Heart left ventricle (tissue), 16 donors: ENCODE results near the gene SPATA3. TPM values are rescaled to one million over a fixed set of nuclear protein-coding genes. Genes with fewer than 3 reads are reported as not detected.

ENCODE experiments used
- ATAC-seq, 4 donors: fragments of 200-7000 bp; cut with Tn5 transposase; one replicate each; pipeline ENCODE4 v1.9.1; 2020 to 2022; ENCODE audit warnings: moderate library complexity in 4 of 4, mild to moderate bottlenecking in 3 of 4, moderate number of reproducible peaks in 1 of 4
- DNase-seq, 5 donors: peaks; one replicate each; pipeline ENCODE4 v3.0.0-alpha.2; 2020
- H3K27ac ChIP-seq, 12 donors: fragments of 200-600 bp; sonication (generic) in 4 of 12; one replicate each; pipeline versions ENCODE4 v1.5.0 to v1.8.0; 2016 to 2022; ENCODE audit warnings: mild to moderate bottlenecking in 2 of 12
- H3K27me3 ChIP-seq, 9 donors: fragments of 200-600 bp; sonication (generic) in 2 of 9; one replicate each; pipeline versions ENCODE4 v1.5.1 to v1.8.0; 2016 to 2022; ENCODE audit warnings: mild to moderate bottlenecking in 3 of 9
- H3K36me3 ChIP-seq, 9 donors: fragments of 200-600 bp; sonication (generic) in 2 of 9; one replicate each; pipeline versions ENCODE4 v1.5.0 to v1.8.0; 2018 to 2022; ENCODE audit warnings: mild to moderate bottlenecking in 2 of 9
- H3K4me1 ChIP-seq, 12 donors: fragments of 200-600 bp; sonication (generic) in 4 of 12; one replicate each; pipeline versions ENCODE4 v1.5.0 to v1.8.0; 2016 to 2022; ENCODE audit warnings: mild to moderate bottlenecking in 3 of 12
- H3K4me3 ChIP-seq, 12 donors: fragments of 200-600 bp; sonication (generic) in 4 of 12; one replicate each; pipeline versions ENCODE4 v1.5.0 to v1.8.0; 2017 to 2022; ENCODE audit warnings: mild to moderate bottlenecking in 9 of 12, moderate library complexity in 4 of 12
- H3K9me3 ChIP-seq, 12 donors: fragments of 200-600 bp; sonication (generic) in 4 of 12; one replicate each; pipeline versions ENCODE4 v1.5.0 to v1.8.0; 2016 to 2022; ENCODE audit warnings: mild to moderate bottlenecking in 1 of 12
- CTCF ChIP-seq, 12 donors: fragments of 200-600 bp; sonication (generic) in 4 of 12; IDR thresholded peaks; one replicate each; pipeline versions ENCODE4 v1.5.0 to v1.8.0; 2018 to 2022; ENCODE audit warnings: antibody characterized with exemption in 12 of 12, mild to moderate bottlenecking in 5 of 12
- POLR2A ChIP-seq, 2 donors: fragments of 450-650 bp; IDR thresholded peaks; one replicate each; pipeline ENCODE4 v1.6.1; 2017; ENCODE audit warnings: antibody characterized with exemption in 2 of 2, mild to moderate bottlenecking in 2 of 2, moderate library complexity in 2 of 2
- WGBS, 4 donors: extraction: QIAGEN DNeasy Blood & Tissue Kit in 2 of 4; methylation state at CpG; one replicate each; pipeline versions ENCODE4 v1.1.5 to v1.1.7; 2013 to 2018; 5-methylcytosine and 5-hydroxymethylcytosine counted together
- intact Hi-C, 10 donors: fragments of 100-400 bp; cut with DNase I; formaldehyde crosslinking; loops; one replicate each; pipeline versions ENCODE4 v1.11.1 to v1.14.2; 2022
- polyA plus RNA-seq, 2 donors: library from polyadenylated mRNA; stranded (reverse); fragments of 200-250 nt; gene quantifications; one replicate each; pipeline ENCODE4 v1.2.3, GENCODE V29; 2013
- total RNA-seq, 9 donors: library from RNA; depleted of rRNA in 2 of 9; stranded (reverse); fragments of >200 nt in 2 of 9; fragmentation: NEBNext Ultra II Directional in 3 of 9; extraction: Animal tissue kit (Norgen Biotek cat#: 25700) in 3 of 9; gene quantifications; one replicate each; pipeline versions ENCODE4 v1.1.0 to v1.2.4, GENCODE V29; 2016 to 2023
- donor health status: ischemic (EF 13 %, LVEDD 7.1; RV severe dilation, severe dysfunction).
- donor health status: healthy with polysubstance abuse.
- donor health status: DM: no; HTN: yes; CAD: no.
- donor health status: DM: no; HTN: no; CAD: no.
- donor health status: ischemic (EF 25% LVEDD 6.9; RV normal size, moderate dysfunction).
- donor health status: ischemic (EF 25% LVEDD 5.7; RV mildly dilated, moderate dysfunction).
- donor health status: healthy.
- donor health status: DM: yes; HTN: yes; CAD: no.
- donor health status: ischemic (EF 35%, LVEDD 5.7; RV mildly dilated, moderate dysfunction).
- donor health status: nonischemic (EF 11% LVEDD 7.7; RV severe dilation, severe dysfunction).
- donor health status: DM: yes; HTN: yes; CAD: no.
- donor health status: PGD.
- donor health status: ischemic (EF 29% LVEDD 5.4; RV normal size, mild dysfunction).
- donor health status: nonischemic (EF 23%, LVEDD 6.1; RV moderate dilation, normal function).

The SPATA3 gene
- total and polyA plus RNA-seq, 11 donors: not detected

DNA sequence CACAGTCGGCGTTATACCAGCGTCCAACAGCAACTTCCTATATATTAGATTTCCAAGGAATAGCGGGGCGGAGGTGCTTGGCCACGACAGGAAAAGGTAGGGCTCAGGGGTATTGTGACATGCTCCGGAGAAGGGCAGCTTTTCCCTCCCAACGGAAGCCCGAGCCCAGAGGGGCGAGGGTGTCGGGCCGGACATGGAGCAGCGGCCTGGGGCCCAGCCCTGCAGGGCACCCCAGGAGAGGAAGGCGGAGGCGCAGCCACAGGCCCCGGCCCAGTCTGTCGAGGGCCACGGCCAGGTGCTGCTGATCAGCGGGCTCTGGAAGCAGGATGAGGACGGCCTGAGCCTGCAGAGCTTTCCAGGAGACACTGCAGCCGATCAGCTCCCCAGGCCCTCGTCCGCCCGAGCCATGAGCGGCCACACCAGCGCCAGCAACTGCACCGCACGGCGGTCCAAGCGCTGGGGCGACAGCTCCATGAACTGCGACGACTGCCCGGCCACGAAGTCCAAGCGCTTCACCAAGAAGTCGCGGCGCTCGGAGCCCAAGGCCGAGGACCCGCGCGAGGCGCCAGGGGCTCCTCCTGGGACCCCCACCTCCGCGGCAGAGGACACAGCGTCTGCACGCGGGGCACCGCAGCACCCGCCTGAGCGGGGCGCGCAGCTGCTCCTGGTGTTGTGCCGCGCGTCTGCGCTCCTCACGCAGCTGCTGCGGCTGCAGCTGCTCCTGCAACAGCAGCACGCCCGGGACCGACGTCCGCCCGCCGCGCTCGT is 5.6 kb upstream of the SPATA3 start:
- no peak for TF ChIP-seq CTCF (IDR thresholded peaks at IDR 0.05)
- Histone ChIP-seq H3K27me3 (peaks cover 7 to 66% (median 33%) of the 10 kb centered on the region in 9 donors), H3K4me3 (no peak overlapping the region), H3K27ac (no peak overlapping the region), H3K9me3 (no peaks in the 10 kb centered on the region), H3K4me1 (peaks cover 0 to 5% (median 4%) of the 10 kb centered on the region in 12 donors), H3K36me3 (no peaks in the 10 kb centered on the region)
- no peak for DNase-seq
- 39 to 53% (median 48%) methylated on average over 24 to 70 of the region's 70 CpGs for WGBS, 4 donors
- intact Hi-C loops: no loop called here
- ATAC-seq: no peak

- H3K27me3 ChIP-seq: peaks cover 7 to 71% (median 33%) of the 10 kb centered on the region in 9 donors
Observed at GRCh38 chr2:230990899-230991150, 5.1 kb upstream of the SPATA3 start.

DNA sequence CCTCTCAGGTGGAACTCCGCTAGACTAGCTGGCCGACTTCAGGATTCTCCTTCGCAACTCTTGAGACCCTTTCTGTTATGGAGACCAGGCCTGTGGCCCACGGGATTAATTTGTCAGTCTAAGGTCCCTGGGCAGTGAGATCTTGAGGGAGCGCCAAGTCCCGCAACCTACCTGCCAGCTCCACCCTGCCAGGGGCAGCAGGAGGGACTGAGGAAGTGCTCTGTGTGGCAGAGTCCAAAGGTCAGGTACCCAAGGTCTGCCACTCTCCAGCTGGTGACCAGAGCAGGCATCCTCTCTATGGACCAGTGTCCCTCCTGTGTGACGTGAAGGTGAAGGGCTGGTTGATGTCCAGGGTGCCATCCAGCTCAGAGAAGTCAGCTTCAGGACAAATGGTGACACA is 4.3 kb upstream of the SPATA3 start:
- no peak for ATAC-seq

More at GRCh38 chr2:230990899-230991150, 5.1 kb upstream of the SPATA3 start:
- Histone ChIP-seq H3K27ac (no peak overlapping the region), H3K36me3 (no peaks in the 10 kb centered on the region), H3K9me3 (no peaks in the 10 kb centered on the region), H3K4me1 (peaks cover 0 to 5% (median 4%) of the 10 kb centered on the region in 12 donors), H3K4me3 (no peak overlapping the region)
- intact Hi-C loops: no loop called here
- WGBS, 4 donors: 26 to 53% (median 47%) methylated on average over 9 to 27 of the region's 27 CpGs
- no peak for DNase-seq
- no peak for ATAC-seq
- no peak for TF ChIP-seq CTCF (IDR thresholded peaks at IDR 0.05)
- no peak for TF ChIP-seq POLR2A (IDR thresholded peaks at IDR 0.05)

GRCh38 chr2:230996661-230997060 is 740 bp downstream of the SPATA3 start:
- no peak overlapping the region for H3K4me3 ChIP-seq
- H3K36me3 ChIP-seq: no peaks in the 10 kb centered on the region
- no peak for DNase-seq
- intact Hi-C loops: no loop called here
- H3K4me1 ChIP-seq: no peaks in the 10 kb centered on the region
- no peaks in the 10 kb centered on the region for H3K9me3 ChIP-seq
- TF ChIP-seq POLR2A (IDR thresholded peaks at IDR 0.05): no peak
- no peak for TF ChIP-seq CTCF (IDR thresholded peaks at IDR 0.05)
- peaks cover 2 to 65% (median 26%) of the 10 kb centered on the region in 9 donors for H3K27me3 ChIP-seq
- no peak for ATAC-seq
- no peak overlapping the region for H3K27ac ChIP-seq

More for the DNA sequence above, 4.3 kb upstream of the SPATA3 start:
- intact Hi-C loops: no loop called here
- no peak for DNase-seq
- 89 to 95% (median 91%) methylated on average over 7 of the region's 7 CpGs for WGBS, 4 donors
- Histone ChIP-seq H3K9me3 (no peaks in the 10 kb centered on the region), H3K4me3 (no peak overlapping the region), H3K27ac (no peak overlapping the region), H3K4me1 (peaks cover 0 to 5% (median 4%) of the 10 kb centered on the region in 12 donors), H3K36me3 (no peaks in the 10 kb centered on the region), H3K27me3 (peaks cover 7 to 71% (median 33%) of the 10 kb centered on the region in 9 donors)
- TF ChIP-seq CTCF (IDR thresholded peaks at IDR 0.05) (no peak), POLR2A (IDR thresholded peaks at IDR 0.05) (no peak)
